ENCODE measurements around the gene PLPP3. TPM values are rescaled to one million over a fixed set of nuclear protein-coding genes. Genes with fewer than 3 reads are reported as not detected.

PLPP3 gene
- total RNA-seq, 1 donor from 2014 or later, result 4.9 TPM

DNA sequence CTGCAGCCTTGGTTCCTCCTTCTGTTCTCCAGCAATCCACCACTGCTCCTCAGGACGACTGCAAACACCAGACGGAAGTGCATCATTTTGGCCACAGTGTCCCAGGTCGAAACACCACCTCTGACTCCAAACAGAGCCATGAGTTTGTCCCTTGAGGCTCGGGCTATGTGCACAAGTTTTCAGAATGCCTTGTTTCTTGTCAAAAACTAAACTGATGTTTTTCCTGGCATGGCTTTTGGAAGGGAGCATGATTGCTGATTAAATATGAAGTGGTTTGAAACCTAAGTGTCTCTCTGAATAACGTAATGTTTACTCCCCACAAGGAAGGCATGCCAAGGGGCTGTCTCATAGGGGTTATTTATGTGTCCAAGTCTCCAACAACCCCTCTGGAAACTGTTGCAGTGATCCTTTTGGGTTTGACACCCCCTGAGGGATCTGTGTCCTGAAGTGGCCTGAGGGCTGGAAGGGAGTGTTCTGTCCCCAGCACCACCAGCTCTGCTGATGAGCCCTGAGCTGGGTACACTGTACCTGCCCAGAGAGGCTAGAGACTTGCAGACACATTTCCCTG is 132.7 kb downstream of the PLPP3 start:
- H3K36me3 ChIP-seq (ENCODE audit: control insufficient read depth, insufficient read depth, low read length), result no peaks in the 10 kb centered on the region
- no peak for TF ChIP-seq CTCF (IDR thresholded peaks at IDR 0.05; ENCODE audit: insufficient read depth, low read length, poor library complexity, severe bottlenecking)
- no peaks in the 10 kb centered on the region for H3K27me3 ChIP-seq (ENCODE audit: control insufficient read depth, insufficient read depth, low read length)
- H3K4me3 ChIP-seq (ENCODE audit: low read depth, low read length), result no peak overlapping the region
- no peak for DNase-seq (ENCODE audit: low read depth)

GRCh38 chr1:56444960-56445646 is 134.3 kb downstream of the PLPP3 start:
- TF ChIP-seq CTCF (IDR thresholded peaks at IDR 0.05; ENCODE audit: insufficient read depth, low read length, poor library complexity, severe bottlenecking), result no peak
- Histone ChIP-seq H3K36me3 (ENCODE audit: control insufficient read depth, insufficient read depth, low read length) (no peaks in the 10 kb centered on the region), H3K27me3 (ENCODE audit: control insufficient read depth, insufficient read depth, low read length) (no peaks in the 10 kb centered on the region), H3K4me3 (ENCODE audit: low read depth, low read length) (no peak overlapping the region)
- no peak for DNase-seq (ENCODE audit: low read depth)

Other genes starting within 250 kb of the PLPP3 start
- 5.7 and 6.5 TPM in 2 replicates for gene PRKAA2, start 65.8 kb upstream of the PLPP3 start, total RNA-seq
- not detected in 2 replicates for gene FYB2, start 239.8 kb upstream of the PLPP3 start, total RNA-seq